GM18870 (cell line): ENCODE measurements around the gene AGTR1.
"Not testable (repeated sequence)": the region's sequence is repeated elsewhere in the genome, so short reads cannot be mapped to it uniquely, and the experiment has no call there.

ENCODE experiments used
- ATAC-seq: cut with Tn5 transposase; IDR thresholded peaks from one replicate; pipeline ENCODE4 v1.9.1; 2021; ENCODE audit warnings: moderate library complexity; ENCODE audit not compliant: unreplicated experiment

Gene AGTR1

GRCh38 chr3:148717885-148718561 lies 20.3 kb downstream of the AGTR1 start:
- no peak for ATAC-seq

- no peak for ATAC-seq
Observed at GRCh38 chr3:148718982-148719862, 21.5 kb downstream of the AGTR1 start.

GRCh38 chr3:148720873-148721272 lies 23.2 kb downstream of the AGTR1 start:
- ATAC-seq = no peak

GRCh38 chr3:148723631-148724030 lies 25.9 kb downstream of the AGTR1 start:
- ATAC-seq = no peak

GRCh38 chr3:148727231-148727630 lies 29.5 kb downstream of the AGTR1 start:
- ATAC-seq = peak; percentile 63

GRCh38 chr3:148728753-148729152 lies 31.1 kb downstream of the AGTR1 start:
- no peak for ATAC-seq

- no peak for ATAC-seq
Observed at GRCh38 chr3:148729476-148730055, 31.9 kb downstream of the AGTR1 start.

- no peak for ATAC-seq
Observed at GRCh38 chr3:148730676-148731075, 33.0 kb downstream of the AGTR1 start.

- no peak for ATAC-seq
Observed at GRCh38 chr3:148735597-148735996, 37.9 kb downstream of the AGTR1 start.

- no peak for ATAC-seq
Observed at GRCh38 chr3:148736086-148736485, 38.4 kb downstream of the AGTR1 start.

GRCh38 chr3:148737104-148737530 lies 39.4 kb downstream of the AGTR1 start:
- ATAC-seq = no peak

GRCh38 chr3:148739720-148740119 lies 42.0 kb downstream of the AGTR1 start:
- no peak for ATAC-seq

GRCh38 chr3:148740291-148740690 lies 42.6 kb downstream of the AGTR1 start:
- no peak for ATAC-seq

- ATAC-seq = no peak
Observed at GRCh38 chr3:148741219-148741618, 43.5 kb downstream of the AGTR1 start.

GRCh38 chr3:148742118-148742517 lies 44.4 kb downstream of the AGTR1 start:
- ATAC-seq = no peak

- no peak for ATAC-seq
Observed at GRCh38 chr3:148746053-148746452, 48.4 kb downstream of the AGTR1 start.

- ATAC-seq = no peak
Observed at GRCh38 chr3:148748283-148748682, 50.6 kb downstream of the AGTR1 start.

GRCh38 chr3:148750296-148750695 lies 52.6 kb downstream of the AGTR1 start:
- no peak for ATAC-seq

- no peak for ATAC-seq
Observed at GRCh38 chr3:148751461-148751860, 53.8 kb downstream of the AGTR1 start.

- ATAC-seq = not testable (repeated sequence)
Observed at GRCh38 chr3:148753385-148753784, 55.7 kb downstream of the AGTR1 start.

- no peak for ATAC-seq
Observed at GRCh38 chr3:148755570-148755969, 57.9 kb downstream of the AGTR1 start.

GRCh38 chr3:148756311-148756710 lies 58.6 kb downstream of the AGTR1 start:
- no peak for ATAC-seq
